ENCODE data around the gene ADCY1.

DNA sequence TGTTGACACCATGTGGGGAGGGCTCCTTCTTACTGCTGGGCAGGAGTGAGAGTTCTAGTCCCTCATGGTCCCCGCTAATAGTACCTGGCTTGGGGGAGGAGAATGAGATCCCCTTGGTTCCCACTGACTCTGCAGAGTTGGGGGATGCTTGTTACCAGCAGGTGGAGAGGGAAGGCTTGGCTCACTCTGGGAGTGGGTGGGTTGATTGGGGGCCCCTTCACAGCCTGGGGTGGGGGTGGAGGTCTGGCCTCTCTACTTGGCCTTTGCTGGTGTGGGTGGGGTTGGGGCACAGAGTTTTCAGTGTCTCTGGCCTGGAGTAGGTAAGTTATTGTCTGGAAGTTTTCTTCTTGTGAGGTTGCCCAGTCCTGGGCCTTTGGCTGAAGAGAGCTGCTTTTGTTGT is 31.9 kb downstream of the ADCY1 start:
- TF ChIP-seq EZH2phosphoT487 (IDR thresholded peaks at IDR 0.05; ENCODE audit: low read length) = no peak
- no peak for TF ChIP-seq EZH2 (optimal IDR thresholded peaks at IDR 0.05; ENCODE audit: low read depth, low read length)
